Measurements from ENCODE around the gene OR2AT4.

DNA sequence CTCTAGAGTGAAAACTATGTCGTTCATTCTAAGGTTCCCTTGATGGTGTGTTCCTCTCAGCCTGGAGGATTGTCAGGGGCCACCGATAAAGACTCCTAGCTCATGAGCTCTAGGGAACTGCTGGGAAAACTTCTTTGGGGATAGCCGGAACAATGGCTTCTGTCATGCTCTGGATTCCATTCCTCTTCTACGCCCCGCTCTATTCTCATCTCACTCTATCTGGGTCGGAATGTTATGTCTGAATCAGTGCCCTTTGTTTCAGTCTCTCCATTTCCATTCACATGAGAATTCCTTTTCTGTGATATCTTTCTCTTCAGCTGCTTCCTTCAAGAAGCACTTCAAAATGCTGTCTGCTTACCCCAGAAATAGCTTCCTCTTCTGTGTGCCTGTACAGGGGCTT, 37.3 kb upstream of the OR2AT4 start:
- TF ChIP-seq, protein P1, sequence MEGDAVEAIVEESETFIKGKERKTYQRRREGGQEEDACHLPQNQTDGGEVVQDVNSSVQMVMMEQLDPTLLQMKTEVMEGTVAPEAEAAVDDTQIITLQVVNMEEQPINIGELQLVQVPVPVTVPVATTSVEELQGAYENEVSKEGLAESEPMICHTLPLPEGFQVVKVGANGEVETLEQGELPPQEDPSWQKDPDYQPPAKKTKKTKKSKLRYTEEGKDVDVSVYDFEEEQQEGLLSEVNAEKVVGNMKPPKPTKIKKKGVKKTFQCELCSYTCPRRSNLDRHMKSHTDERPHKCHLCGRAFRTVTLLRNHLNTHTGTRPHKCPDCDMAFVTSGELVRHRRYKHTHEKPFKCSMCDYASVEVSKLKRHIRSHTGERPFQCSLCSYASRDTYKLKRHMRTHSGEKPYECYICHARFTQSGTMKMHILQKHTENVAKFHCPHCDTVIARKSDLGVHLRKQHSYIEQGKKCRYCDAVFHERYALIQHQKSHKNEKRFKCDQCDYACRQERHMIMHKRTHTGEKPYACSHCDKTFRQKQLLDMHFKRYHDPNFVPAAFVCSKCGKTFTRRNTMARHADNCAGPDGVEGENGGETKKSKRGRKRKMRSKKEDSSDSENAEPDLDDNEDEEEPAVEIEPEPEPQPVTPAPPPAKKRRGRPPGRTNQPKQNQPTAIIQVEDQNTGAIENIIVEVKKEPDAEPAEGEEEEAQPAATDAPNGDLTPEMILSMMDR (IDR thresholded peaks at IDR 0.05), result no peak
- no peak for TF ChIP-seq POLR2A (IDR thresholded peaks at IDR 0.05)
